Measurements from ENCODE around the gene TMEM184A.

Gene TMEM184A

DNA sequence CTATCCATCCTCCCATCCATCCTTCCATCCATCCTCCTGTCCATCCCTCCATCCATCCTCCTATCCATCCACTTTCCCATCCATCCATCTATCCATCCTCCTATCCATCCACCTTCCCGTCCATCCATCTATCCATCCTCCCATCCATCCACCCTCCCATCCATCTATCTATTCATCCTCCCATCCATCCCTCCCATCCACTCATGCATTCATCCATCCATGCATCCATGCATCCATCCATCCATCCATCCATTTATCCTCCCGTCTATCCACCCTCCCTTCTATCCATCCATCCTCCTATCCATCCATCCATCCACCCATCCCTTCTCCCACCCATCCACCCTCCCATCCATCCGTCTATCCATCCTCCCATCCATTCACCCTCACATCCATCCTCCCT is 39.0 kb upstream of the TMEM184A start:
- TF ChIP-seq, protein P1, sequence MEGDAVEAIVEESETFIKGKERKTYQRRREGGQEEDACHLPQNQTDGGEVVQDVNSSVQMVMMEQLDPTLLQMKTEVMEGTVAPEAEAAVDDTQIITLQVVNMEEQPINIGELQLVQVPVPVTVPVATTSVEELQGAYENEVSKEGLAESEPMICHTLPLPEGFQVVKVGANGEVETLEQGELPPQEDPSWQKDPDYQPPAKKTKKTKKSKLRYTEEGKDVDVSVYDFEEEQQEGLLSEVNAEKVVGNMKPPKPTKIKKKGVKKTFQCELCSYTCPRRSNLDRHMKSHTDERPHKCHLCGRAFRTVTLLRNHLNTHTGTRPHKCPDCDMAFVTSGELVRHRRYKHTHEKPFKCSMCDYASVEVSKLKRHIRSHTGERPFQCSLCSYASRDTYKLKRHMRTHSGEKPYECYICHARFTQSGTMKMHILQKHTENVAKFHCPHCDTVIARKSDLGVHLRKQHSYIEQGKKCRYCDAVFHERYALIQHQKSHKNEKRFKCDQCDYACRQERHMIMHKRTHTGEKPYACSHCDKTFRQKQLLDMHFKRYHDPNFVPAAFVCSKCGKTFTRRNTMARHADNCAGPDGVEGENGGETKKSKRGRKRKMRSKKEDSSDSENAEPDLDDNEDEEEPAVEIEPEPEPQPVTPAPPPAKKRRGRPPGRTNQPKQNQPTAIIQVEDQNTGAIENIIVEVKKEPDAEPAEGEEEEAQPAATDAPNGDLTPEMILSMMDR (IDR thresholded peaks at IDR 0.05) = no peak
- no peak overlapping the region for H3K4me3 ChIP-seq
- H3K27ac ChIP-seq = no peak overlapping the region
- DNase-seq (ENCODE audit: low spot score) = no peak

DNA sequence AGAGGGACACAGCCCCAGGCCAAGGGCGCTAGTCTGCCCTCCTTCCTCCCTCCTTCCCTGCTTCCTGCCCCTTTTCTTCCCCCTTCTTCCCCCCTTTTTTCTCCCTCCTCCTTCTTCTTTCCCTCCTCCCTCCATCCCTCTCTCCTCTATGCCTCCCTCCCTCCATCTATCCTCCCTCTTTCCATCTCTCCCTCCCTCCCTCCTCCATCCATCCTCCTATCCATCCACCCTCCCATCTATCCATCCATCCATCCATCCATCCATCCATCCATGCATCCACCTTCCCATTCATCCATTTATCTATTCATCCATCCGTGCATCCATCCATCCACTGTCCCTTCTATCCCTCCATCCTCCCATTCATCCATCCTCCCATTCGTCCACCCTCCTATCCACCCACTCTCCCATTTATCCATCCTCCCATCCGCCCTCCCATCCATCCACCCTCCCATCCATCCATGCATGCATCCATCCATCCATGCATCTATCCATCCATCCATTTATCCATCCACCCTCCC is 38.0 kb upstream of the TMEM184A start:
- no peak overlapping the region for H3K4me3 ChIP-seq
- no peak overlapping the region for H3K27ac ChIP-seq
- DNase-seq (ENCODE audit: low spot score) = no peak
- TF ChIP-seq, protein P1 (IDR thresholded peaks at IDR 0.05) = no peak

DNA sequence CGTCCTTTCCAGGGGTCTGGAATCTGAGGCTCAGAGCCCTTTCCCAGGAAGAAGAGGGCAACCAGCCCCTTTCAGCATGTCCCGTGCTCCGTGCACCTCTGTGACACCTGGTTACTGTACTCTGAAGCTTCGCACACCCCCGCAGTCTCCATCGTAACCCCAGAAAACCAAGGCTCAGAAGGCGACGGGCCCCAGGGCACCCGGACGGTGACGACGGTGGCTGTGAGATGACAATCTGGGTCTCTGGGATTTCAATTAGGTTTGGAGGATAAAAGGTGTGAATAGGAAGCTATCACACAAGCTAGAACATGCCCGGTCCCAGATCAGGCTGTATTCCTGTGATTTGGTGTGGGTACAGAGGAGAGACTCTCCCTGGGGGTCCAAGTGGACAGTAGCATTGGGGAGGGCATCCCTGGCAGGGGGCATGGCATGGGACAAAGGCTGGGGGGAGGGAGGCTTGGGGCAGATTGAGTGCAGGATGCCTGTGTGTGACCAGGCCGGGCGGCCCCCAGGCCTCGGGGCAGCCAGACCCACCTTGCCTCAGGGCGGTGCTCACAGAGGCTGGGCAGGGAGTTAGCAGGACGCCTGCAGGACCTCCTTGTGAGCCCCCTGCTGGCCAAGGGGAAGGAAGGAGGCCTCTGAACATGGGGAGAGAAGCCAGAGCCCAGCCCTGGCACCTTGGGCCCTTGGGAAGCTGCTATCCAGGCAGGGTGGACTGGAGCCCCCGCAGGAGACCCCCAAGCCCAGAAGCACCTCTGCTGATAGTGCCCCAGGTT is 37.3 kb upstream of the TMEM184A start:
- TF ChIP-seq, protein P1 (IDR thresholded peaks at IDR 0.05) = no peak
- no peak for DNase-seq (ENCODE audit: low spot score)
- H3K4me3 ChIP-seq = no peak overlapping the region
- H3K27ac ChIP-seq = no peak overlapping the region

DNA sequence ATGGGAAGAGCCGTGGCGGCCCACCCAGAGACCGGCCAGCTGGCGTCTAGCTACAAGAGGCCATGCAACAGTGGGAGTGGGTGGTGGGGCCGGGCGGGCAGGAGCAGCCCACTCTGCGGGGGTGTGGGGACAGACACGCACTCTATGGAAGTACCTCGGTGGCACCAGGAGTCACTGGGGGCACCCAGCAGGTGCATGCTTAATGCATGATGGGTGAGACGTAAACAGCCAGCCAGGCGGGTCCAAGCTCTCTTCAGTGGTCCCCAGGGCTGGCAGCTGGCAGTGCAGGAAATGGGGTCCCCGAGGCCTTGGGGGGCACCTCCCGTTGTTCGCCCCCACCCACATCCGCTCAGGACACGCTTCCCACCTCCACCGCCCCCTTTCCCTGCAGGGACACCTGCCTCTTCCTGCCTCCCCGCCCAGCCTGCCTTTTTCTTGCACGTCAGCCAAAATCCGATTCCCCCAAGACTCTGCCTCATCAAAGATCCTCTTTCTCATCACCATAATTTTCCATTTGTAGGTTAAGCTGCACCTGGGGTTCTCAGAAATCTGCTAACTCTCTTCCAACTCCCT is 36.4 kb upstream of the TMEM184A start:
- TF ChIP-seq, protein P1 (IDR thresholded peaks at IDR 0.05) = no peak
- no peak for DNase-seq (ENCODE audit: low spot score)
- Histone ChIP-seq H3K27ac (no peak overlapping the region), H3K4me3 (no peak overlapping the region)

DNA sequence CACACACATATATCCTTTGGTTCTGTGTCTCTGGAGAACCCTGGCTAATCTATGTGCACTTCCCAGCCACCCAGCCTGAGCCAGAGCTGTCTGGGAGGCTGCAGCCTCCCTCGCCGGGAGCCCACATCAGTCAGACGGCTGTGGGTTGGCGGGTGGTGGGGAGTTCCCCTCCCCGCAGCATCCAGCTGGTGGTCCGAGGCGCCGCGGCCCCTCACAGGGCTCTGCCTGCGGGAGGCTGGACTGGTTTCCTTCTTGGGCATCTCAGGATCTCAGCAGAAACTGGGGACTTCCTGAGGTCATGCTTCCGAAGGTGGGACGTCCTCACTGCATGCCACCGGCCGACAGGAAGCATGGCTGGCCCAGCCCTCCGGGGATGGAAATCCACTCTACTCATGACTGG is 35.9 kb upstream of the TMEM184A start:
- TF ChIP-seq, protein P1 (IDR thresholded peaks at IDR 0.05) = no peak
- no peak for DNase-seq (ENCODE audit: low spot score)
- Histone ChIP-seq H3K4me3 (no peak overlapping the region), H3K27ac (no peak overlapping the region)

DNA sequence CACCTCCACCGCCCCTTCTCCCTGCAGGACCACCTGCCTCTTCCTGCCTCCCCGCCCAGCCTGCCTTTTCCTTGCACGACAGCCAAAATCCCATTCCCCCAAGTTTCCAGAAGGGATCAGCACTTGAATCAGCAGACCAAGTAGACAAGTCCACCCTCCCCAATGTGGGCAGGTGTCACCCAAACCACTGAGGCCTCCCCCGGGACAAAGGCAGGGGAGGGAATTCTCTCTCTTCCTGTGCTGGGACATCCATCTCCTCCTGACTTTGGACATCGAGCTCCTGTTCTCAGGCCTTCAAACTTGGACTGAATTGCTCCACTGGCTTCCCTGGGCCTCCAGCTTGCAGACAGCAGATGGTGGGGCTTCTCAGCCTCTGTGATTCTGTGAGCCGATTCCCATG is 35.4 kb upstream of the TMEM184A start:
- Histone ChIP-seq H3K27ac (no peak overlapping the region), H3K4me3 (no peak overlapping the region)
- DNase-seq (ENCODE audit: low spot score) = no peak
- TF ChIP-seq, protein P1 (IDR thresholded peaks at IDR 0.05) = no peak

DNA sequence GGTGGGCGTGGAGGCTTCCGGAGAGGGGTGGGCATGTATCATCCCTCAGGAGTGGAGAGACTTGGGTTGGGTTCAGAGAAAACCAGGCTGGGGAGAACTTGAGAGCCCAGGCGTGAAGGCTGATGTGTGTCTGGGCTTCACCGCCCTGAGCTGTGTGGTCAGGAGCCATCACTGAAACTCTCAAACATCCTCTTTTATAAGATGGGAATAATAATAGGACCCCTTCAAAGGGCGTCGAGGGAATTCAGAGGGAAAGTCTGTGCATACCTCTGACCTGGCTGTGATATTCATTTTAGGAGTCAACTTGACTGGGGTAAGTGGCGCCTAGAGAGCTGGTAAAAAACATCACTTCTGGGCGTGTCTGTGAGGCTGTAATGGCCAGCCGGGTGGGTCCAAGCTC is 34.9 kb upstream of the TMEM184A start:
- TF ChIP-seq, protein P1 (IDR thresholded peaks at IDR 0.05) = no peak
- Histone ChIP-seq H3K4me3 (no peak overlapping the region), H3K27ac (no peak overlapping the region)
- no peak for DNase-seq (ENCODE audit: low spot score)
